Hepatocyte (in vitro differentiated cells): ENCODE measurements around the gene RICTOR.
A peak's percentile ranks its signal among the peaks of the same experiment; 100 is the strongest.

ENCODE experiments used
- CTCF ChIP-seq: fragments of 200-600 bp; sonication (generic); IDR thresholded peaks from 2 replicates; pipeline ENCODE4 v1.5.1; 2016; ENCODE audit warnings: antibody characterized with exemption, mild to moderate bottlenecking; ENCODE audit not compliant: poor library complexity
- EZH2 ChIP-seq: fragments of 200-600 bp; sonication (generic); IDR thresholded peaks from 2 replicates; pipeline ENCODE4 v1.6.1; 2016; ENCODE audit warnings: antibody characterized with exemption, mild to moderate bottlenecking, borderline replicate concordance

DNA sequence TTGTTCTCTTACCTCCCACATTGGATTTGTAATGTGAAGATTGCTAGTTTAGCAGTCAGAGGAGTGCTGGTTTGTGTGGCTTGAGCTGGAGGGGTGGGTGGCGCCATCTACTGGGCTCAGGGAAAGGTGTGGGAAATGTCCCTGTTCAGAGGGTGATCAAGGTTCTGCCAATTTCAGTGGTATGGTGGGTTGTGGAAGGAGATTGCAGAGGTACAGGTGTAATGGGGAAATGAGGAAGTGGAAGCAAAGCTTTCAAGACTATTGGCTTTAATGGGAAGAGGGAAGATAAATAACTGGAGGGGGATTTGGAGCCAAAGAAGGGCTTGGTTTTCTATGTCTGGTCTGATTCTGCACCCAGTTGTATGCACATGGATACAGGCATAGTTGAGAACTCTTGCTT is 152.0 kb downstream of the RICTOR start:
- TF ChIP-seq CTCF (peak; percentile 75), EZH2 (no peak)
